HEK293T (cell line): Measurements from ENCODE around the gene SC5D.

Experiments used
- CTCF ChIA-PET: fragments of 350-600 bp; formaldehyde crosslinking; extraction: SDS; loops from one replicate; lab custom pipeline; 2021; ENCODE audit warnings: antibody characterized with exemption, inconsistent platforms; lab: Yijun Ruan, JAX
- POLR2A ChIA-PET: fragments of 350-600 bp; formaldehyde crosslinking; extraction: SDS; loops from one replicate; lab custom pipeline; 2020; ENCODE audit warnings: antibody characterized with exemption, inconsistent platforms; lab: Yijun Ruan, JAX
- DNase-seq: peaks from one replicate; pipeline ENCODE4 v3.0.0; 2012; ENCODE audit warnings: mixed read lengths; ENCODE audit errors: extremely low spot score
- ARNT ChIP-seq: fragments of 450-650 bp; IDR thresholded peaks from 2 replicates; pipeline ENCODE4 v1.6.1; 2017; ENCODE audit warnings: mild to moderate bottlenecking
- BHLHE40 ChIP-seq: fragments of 450-650 bp; IDR thresholded peaks from 2 replicates; pipeline ENCODE4 v1.6.1; 2016; ENCODE audit warnings: mild to moderate bottlenecking, moderate library complexity, borderline replicate concordance
- CTBP1 ChIP-seq: fragments of 450-650 bp; IDR thresholded peaks from 2 replicates; pipeline ENCODE4 v1.6.1; 2016; ENCODE audit warnings: borderline replicate concordance
- ELF4 ChIP-seq: fragments of 450-650 bp; IDR thresholded peaks from 2 replicates; pipeline ENCODE4 v1.6.1; 2017; ENCODE audit warnings: antibody characterized with exemption
- FOXA1 ChIP-seq: fragments of 450-650 bp; IDR thresholded peaks from 2 replicates; pipeline ENCODE4 v1.6.1; 2016; ENCODE audit warnings: mild to moderate bottlenecking
- FOXK2 ChIP-seq: fragments of 450-650 bp; IDR thresholded peaks from 2 replicates; pipeline ENCODE4 v1.6.1; 2016; ENCODE audit warnings: mild to moderate bottlenecking
- FOXM1 ChIP-seq: fragments of 450-650 bp; IDR thresholded peaks from 2 replicates; pipeline ENCODE4 v1.6.1; 2017; ENCODE audit warnings: mild to moderate bottlenecking, borderline replicate concordance
- HDGF ChIP-seq: fragments of 450-650 bp; IDR thresholded peaks from 2 replicates; pipeline ENCODE4 v1.6.1; 2017; ENCODE audit warnings: antibody characterized with exemption, borderline replicate concordance
- L3MBTL2 ChIP-seq: fragments of 450-650 bp; conservative IDR thresholded peaks from 2 replicates; pipeline ENCODE4 v1.6.1; 2016; ENCODE audit warnings: mild to moderate bottlenecking
- LEF1 ChIP-seq: fragments of 450-650 bp; IDR thresholded peaks from 2 replicates; pipeline ENCODE4 v1.6.1; 2017; ENCODE audit warnings: mild to moderate bottlenecking, borderline replicate concordance
- NFRKB ChIP-seq: fragments of 450-650 bp; IDR thresholded peaks from 2 replicates; pipeline ENCODE4 v1.6.1; 2016; ENCODE audit warnings: mild to moderate bottlenecking, moderate library complexity
- PKNOX1 ChIP-seq: fragments of 450-650 bp; IDR thresholded peaks from 2 replicates; pipeline ENCODE4 v1.6.1; 2016
- SP1 ChIP-seq: fragments of 450-650 bp; IDR thresholded peaks from 2 replicates; pipeline ENCODE4 v1.6.1; 2017
- SUZ12 ChIP-seq: fragments of 450-650 bp; IDR thresholded peaks from 2 replicates; pipeline ENCODE4 v1.6.1; 2016; ENCODE audit warnings: mild to moderate bottlenecking
- TARDBP ChIP-seq: fragments of 450-650 bp; IDR thresholded peaks from 2 replicates; pipeline ENCODE4 v1.6.1; 2016
- ZNF384 ChIP-seq: fragments of 450-650 bp; IDR thresholded peaks from 2 replicates; pipeline ENCODE4 v1.6.1; 2016

The SC5D gene

GRCh38 chr11:121327553-121327952 lies 35.0 kb downstream of the SC5D start:
- no peak for DNase-seq
- ChIA-PET POLR2A (no interaction called here), CTCF (no interaction called here)
- TF ChIP-seq ZNF384 (no peak), FOXM1 (no peak), CTBP1 (no peak), FOXA1 (no peak), SP1 (no peak), ARNT (no peak), PKNOX1 (no peak), BHLHE40 (no peak)

- CTCF ChIA-PET: no interaction called here
- no peak for TF ChIP-seq ELF4
- TF ChIP-seq BHLHE40: no peak
- no peak for TF ChIP-seq L3MBTL2
- no peak for TF ChIP-seq FOXM1
- TF ChIP-seq ARNT: no peak
- no peak for TF ChIP-seq HDGF
- TF ChIP-seq SP1: no peak
- TF ChIP-seq CTBP1: no peak
- TF ChIP-seq TARDBP: no peak
- TF ChIP-seq PKNOX1: no peak
- no peak for TF ChIP-seq LEF1
- TF ChIP-seq FOXA1: no peak
- TF ChIP-seq SUZ12: no peak
- no peak for TF ChIP-seq FOXK2
- TF ChIP-seq ZNF384: no peak
- TF ChIP-seq NFRKB: no peak
Observed at GRCh38 chr11:121328176-121328966, 35.8 kb downstream of the SC5D start.

GRCh38 chr11:121328967-121329679 lies 36.6 kb downstream of the SC5D start:
- ChIA-PET CTCF (no interaction called here), POLR2A (no interaction called here)
- TF ChIP-seq ZNF384 (no peak), ELF4 (no peak), FOXA1 (no peak), FOXM1 (no peak), CTBP1 (no peak), SP1 (no peak), FOXK2 (no peak), SUZ12 (no peak), PKNOX1 (no peak), NFRKB (no peak), TARDBP (no peak), BHLHE40 (no peak), LEF1 (no peak), L3MBTL2 (no peak), ARNT (no peak)
- no peak for DNase-seq

More at GRCh38 chr11:121328176-121328966, 35.8 kb downstream of the SC5D start:
- DNase-seq: no peak
- POLR2A ChIA-PET: no interaction called here

GRCh38 chr11:121329781-121330395 lies 37.3 kb downstream of the SC5D start:
- no peak for DNase-seq
- no peak for TF ChIP-seq LEF1
- no peak for TF ChIP-seq SP1
- TF ChIP-seq FOXK2: no peak
- TF ChIP-seq L3MBTL2: no peak
- no peak for TF ChIP-seq SUZ12
- no peak for TF ChIP-seq CTBP1
- TF ChIP-seq BHLHE40: no peak
- no peak for TF ChIP-seq TARDBP
- no peak for TF ChIP-seq FOXA1
- TF ChIP-seq HDGF: no peak
- no peak for TF ChIP-seq NFRKB
- ChIA-PET POLR2A (no interaction called here), CTCF (no interaction called here)

- TF ChIP-seq BHLHE40 (no peak), L3MBTL2 (no peak), LEF1 (no peak), TARDBP (no peak), HDGF (no peak), NFRKB (no peak), ARNT (no peak), FOXM1 (no peak), CTBP1 (no peak), ELF4 (no peak), PKNOX1 (no peak), FOXK2 (no peak), ZNF384 (no peak), SP1 (no peak), FOXA1 (no peak), SUZ12 (no peak)
- POLR2A ChIA-PET: no interaction called here
- CTCF ChIA-PET: no interaction called here
- no peak for DNase-seq
Observed at GRCh38 chr11:121330614-121331435, 38.3 kb downstream of the SC5D start.
